NCI-H2227 treated with DMSO at 0.1 percent for 48 hours (cell line): ENCODE data around the gene KIRREL3.

Experiments used
- DNase-seq: peaks from one replicate; lab custom pipeline; 2025; lab: John Stamatoyannopoulos, UW

KIRREL3 gene

GRCh38 chr11:126440276-126440675 lies 560.3 kb downstream of the KIRREL3 start:
- no peak for DNase-seq

- DNase-seq, result no peak
These were observed 561.9 kb downstream of the KIRREL3 start for GRCh38 chr11:126438691-126439090.

GRCh38 chr11:126438272-126438671 lies 562.3 kb downstream of the KIRREL3 start:
- no peak for DNase-seq

GRCh38 chr11:126437731-126438130 lies 562.8 kb downstream of the KIRREL3 start:
- no peak for DNase-seq

- DNase-seq, result no peak
These were observed 564.3 kb downstream of the KIRREL3 start for GRCh38 chr11:126436209-126436755.

- no peak for DNase-seq
These were observed 565.6 kb downstream of the KIRREL3 start for GRCh38 chr11:126434950-126435335.

GRCh38 chr11:126433989-126434949 lies 566.3 kb downstream of the KIRREL3 start:
- DNase-seq, result no peak

GRCh38 chr11:126433244-126433846 lies 567.2 kb downstream of the KIRREL3 start:
- DNase-seq, result no peak

GRCh38 chr11:126432525-126432924 lies 568.0 kb downstream of the KIRREL3 start:
- no peak for DNase-seq

GRCh38 chr11:126432065-126432461 lies 568.5 kb downstream of the KIRREL3 start:
- DNase-seq, result no peak

- DNase-seq, result no peak
These were observed 569.0 kb downstream of the KIRREL3 start for GRCh38 chr11:126431401-126432064.

GRCh38 chr11:126430581-126431335 lies 569.8 kb downstream of the KIRREL3 start:
- no peak for DNase-seq

- DNase-seq, result no peak
These were observed 573.5 kb downstream of the KIRREL3 start for GRCh38 chr11:126426820-126427749.

- no peak for DNase-seq
These were observed 574.5 kb downstream of the KIRREL3 start for GRCh38 chr11:126426106-126426505.

- DNase-seq, result no peak
These were observed 576.0 kb downstream of the KIRREL3 start for GRCh38 chr11:126424471-126425039.

GRCh38 chr11:126423743-126424142 lies 576.8 kb downstream of the KIRREL3 start:
- no peak for DNase-seq

- DNase-seq, result no peak
These were observed 577.4 kb downstream of the KIRREL3 start for GRCh38 chr11:126423154-126423553.

- DNase-seq, result no peak
These were observed 578.1 kb downstream of the KIRREL3 start for GRCh38 chr11:126422446-126422845.

GRCh38 chr11:126421271-126421671 lies 579.3 kb downstream of the KIRREL3 start:
- DNase-seq, result no peak

GRCh38 chr11:126420698-126421256 lies 579.8 kb downstream of the KIRREL3 start:
- DNase-seq, result no peak
